ENCODE measurements around the gene HIVEP3. TPM values are rescaled to one million over a fixed set of nuclear protein-coding genes. Genes with fewer than 3 reads are reported as not detected.

The HIVEP3 gene
- total RNA-seq, 1 donor from 2014 or later = 3.6 TPM

DNA sequence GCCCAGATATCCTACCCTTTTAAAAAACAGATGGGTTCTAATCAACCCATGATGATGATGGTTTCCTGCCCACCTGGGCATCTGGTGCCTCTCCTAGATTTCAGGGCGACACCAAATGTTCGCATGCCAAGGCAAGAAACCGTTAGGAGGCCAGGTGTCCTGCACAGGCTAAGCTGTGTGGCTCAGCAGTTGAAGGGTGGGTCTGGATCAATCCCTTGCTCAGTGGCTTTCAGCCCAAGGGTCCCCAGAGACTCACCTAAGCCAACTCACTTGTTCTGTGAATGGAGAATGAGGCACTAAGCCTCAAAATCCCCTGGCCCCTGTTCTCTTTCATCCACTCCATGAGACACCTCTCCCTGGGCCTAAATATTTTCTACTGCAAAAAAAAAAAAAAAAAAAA is 265.1 kb downstream of the HIVEP3 start:
- H3K27me3 Mint-ChIP-seq (ENCODE audit: low read depth) = no peaks in the 10 kb centered on the region
- no peaks in the 10 kb centered on the region for H3K9me3 Mint-ChIP-seq (ENCODE audit: low read depth)
- no peak overlapping the region for H3K4me3 Mint-ChIP-seq (ENCODE audit: unreplicated experiment)
- peaks cover 18% of the 10 kb centered on the region for H3K4me1 Mint-ChIP-seq (ENCODE audit: low read depth)
- DNase-seq (ENCODE audit: low spot score) = no peak
- H3K36me3 Mint-ChIP-seq (ENCODE audit: low read depth) = no peaks in the 10 kb centered on the region
- no peak overlapping the region for H3K27ac Mint-ChIP-seq (ENCODE audit: unreplicated experiment)
- TF ChIP-seq, protein P1, sequence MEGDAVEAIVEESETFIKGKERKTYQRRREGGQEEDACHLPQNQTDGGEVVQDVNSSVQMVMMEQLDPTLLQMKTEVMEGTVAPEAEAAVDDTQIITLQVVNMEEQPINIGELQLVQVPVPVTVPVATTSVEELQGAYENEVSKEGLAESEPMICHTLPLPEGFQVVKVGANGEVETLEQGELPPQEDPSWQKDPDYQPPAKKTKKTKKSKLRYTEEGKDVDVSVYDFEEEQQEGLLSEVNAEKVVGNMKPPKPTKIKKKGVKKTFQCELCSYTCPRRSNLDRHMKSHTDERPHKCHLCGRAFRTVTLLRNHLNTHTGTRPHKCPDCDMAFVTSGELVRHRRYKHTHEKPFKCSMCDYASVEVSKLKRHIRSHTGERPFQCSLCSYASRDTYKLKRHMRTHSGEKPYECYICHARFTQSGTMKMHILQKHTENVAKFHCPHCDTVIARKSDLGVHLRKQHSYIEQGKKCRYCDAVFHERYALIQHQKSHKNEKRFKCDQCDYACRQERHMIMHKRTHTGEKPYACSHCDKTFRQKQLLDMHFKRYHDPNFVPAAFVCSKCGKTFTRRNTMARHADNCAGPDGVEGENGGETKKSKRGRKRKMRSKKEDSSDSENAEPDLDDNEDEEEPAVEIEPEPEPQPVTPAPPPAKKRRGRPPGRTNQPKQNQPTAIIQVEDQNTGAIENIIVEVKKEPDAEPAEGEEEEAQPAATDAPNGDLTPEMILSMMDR (IDR thresholded peaks at IDR 0.05) = no peak

DNA sequence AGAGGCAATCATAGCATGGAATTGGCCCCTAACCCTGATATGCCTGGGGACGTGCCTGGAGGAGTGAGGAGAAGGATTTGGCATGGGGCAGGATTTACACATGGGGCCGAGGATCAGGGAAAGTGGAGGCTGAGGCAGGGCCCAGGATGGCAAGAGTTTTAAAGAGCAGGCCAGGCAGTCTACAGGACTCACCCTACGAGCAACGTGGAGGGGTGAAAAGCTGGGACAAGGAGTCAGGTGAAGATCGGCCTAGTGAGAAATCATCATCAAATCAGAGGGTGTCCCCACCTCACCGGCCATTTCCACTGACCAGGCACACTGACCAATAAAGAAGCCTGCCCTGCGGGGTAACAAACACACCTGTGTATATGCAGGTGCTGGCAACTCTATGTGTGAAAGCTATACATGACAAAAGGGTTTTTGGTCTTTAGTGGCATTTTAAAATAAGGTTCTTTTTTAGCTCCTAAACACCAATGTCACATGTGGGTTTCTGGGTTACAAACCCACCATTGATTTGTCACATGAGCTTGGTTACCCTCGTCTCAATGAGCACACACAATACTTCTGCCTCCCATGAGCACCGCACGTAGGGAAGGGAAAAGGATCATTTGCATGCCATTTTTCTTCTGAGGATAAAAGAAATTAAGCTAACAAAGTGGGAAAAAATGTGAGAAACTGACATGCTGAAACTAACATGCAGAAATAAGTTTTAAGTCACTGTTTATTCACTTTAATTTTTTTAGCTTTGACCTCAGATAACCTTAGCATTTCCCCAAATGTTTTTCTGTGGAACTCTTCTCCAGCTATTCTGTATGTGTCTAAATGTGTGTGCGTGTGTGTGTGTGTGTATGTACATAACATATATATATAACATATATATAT is 266.1 kb downstream of the HIVEP3 start:
- H3K36me3 Mint-ChIP-seq (ENCODE audit: low read depth) = no peaks in the 10 kb centered on the region
- H3K4me1 Mint-ChIP-seq (ENCODE audit: low read depth) = peaks cover 18% of the 10 kb centered on the region
- no peak overlapping the region for H3K4me3 Mint-ChIP-seq (ENCODE audit: unreplicated experiment)
- DNase-seq (ENCODE audit: low spot score) = no peak
- TF ChIP-seq, protein P1 (IDR thresholded peaks at IDR 0.05) = no peak
- H3K9me3 Mint-ChIP-seq (ENCODE audit: low read depth) = no peaks in the 10 kb centered on the region
- H3K27ac Mint-ChIP-seq (ENCODE audit: unreplicated experiment) = no peak overlapping the region
- no peaks in the 10 kb centered on the region for H3K27me3 Mint-ChIP-seq (ENCODE audit: low read depth)

DNA sequence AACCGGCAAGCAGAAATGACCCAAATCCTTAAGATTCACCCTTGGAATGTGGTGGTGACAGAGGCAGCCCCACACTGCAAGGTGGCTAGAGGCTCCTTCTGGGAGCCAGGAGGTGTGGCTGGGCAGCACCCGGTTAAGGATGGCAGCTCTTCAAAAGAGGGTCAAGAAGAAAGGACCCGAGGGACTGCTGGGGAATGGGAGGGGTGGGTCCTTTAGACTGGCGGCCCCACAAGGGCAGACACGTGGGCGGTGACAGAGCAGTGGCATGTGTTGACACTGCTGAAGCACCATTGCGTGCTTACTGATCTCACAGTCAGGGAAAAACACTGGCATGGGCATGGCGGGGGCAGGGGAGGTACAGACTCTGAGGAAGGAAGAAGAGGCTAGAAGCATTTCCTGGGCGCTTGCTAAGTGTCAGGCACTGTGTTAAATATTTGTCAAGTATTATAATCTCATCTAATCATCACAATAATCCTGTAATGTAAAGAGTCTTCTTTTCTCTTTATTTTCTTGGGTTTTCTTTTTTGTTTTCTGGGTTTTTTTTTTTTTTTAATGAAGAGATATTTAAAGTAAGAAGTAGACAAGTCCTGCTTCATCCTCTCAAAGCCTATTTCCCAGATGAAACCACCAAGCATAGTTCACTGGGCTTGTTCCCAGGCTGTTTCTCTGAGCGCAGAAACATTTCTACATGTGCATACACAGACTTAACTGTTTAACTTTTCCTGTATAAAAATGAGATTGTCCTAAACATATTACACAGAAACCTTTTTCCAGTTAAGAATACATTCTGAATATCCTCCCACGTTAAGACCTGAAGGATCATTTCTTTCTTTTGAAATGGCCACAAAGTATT is 268.5 kb downstream of the HIVEP3 start:
- TF ChIP-seq, protein P1 (IDR thresholded peaks at IDR 0.05) = no peak
- peak overlapping the region; percentile 45 for H3K4me3 Mint-ChIP-seq (ENCODE audit: unreplicated experiment)
- DNase-seq (ENCODE audit: low spot score) = no peak
- peak overlapping the region; percentile 95 for H3K27ac Mint-ChIP-seq (ENCODE audit: unreplicated experiment)
- H3K27me3 Mint-ChIP-seq (ENCODE audit: low read depth) = no peaks in the 10 kb centered on the region
- peaks cover 23% of the 10 kb centered on the region for H3K4me1 Mint-ChIP-seq (ENCODE audit: low read depth)
- no peaks in the 10 kb centered on the region for H3K9me3 Mint-ChIP-seq (ENCODE audit: low read depth)
- H3K36me3 Mint-ChIP-seq (ENCODE audit: low read depth) = peaks cover 1% of the 10 kb centered on the region

DNA sequence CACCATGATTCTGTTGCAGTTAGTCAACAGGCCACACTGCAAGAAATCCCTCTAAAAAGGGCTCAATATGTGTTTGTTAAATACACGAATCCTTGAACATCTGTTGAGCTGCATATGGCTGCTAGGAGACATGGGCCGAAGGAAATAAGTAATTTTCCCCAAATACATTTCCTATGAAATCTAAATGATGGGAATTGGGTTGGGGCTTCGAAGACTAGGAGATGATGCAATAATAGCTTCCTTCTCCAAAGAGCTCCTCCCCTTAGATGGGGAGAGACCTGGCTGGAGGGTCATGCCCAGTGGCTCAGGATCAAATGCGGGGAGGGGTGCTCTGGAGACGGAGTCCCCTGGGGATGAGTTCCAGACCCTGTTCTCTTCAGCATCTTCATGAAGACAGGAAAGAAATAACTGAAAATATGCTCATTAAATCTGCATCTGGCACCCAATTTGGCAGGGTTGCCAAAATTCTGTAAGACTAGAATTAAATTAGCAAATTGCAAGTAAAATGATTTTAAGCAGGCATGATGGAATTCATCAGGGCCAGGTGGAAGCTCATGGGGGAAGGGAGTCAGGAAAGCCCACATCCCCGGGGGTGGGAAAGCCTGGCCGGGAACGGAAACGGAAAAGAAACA is 269.2 kb downstream of the HIVEP3 start:
- H3K4me3 Mint-ChIP-seq (ENCODE audit: unreplicated experiment) = peak overlapping the region; percentile 45
- H3K36me3 Mint-ChIP-seq (ENCODE audit: low read depth) = peaks cover 1% of the 10 kb centered on the region
- peak overlapping the region; percentile 95 for H3K27ac Mint-ChIP-seq (ENCODE audit: unreplicated experiment)
- DNase-seq (ENCODE audit: low spot score) = no peak
- TF ChIP-seq, protein P1 (IDR thresholded peaks at IDR 0.05) = no peak
- no peaks in the 10 kb centered on the region for H3K27me3 Mint-ChIP-seq (ENCODE audit: low read depth)
- no peaks in the 10 kb centered on the region for H3K9me3 Mint-ChIP-seq (ENCODE audit: low read depth)
- H3K4me1 Mint-ChIP-seq (ENCODE audit: low read depth) = peaks cover 23% of the 10 kb centered on the region

DNA sequence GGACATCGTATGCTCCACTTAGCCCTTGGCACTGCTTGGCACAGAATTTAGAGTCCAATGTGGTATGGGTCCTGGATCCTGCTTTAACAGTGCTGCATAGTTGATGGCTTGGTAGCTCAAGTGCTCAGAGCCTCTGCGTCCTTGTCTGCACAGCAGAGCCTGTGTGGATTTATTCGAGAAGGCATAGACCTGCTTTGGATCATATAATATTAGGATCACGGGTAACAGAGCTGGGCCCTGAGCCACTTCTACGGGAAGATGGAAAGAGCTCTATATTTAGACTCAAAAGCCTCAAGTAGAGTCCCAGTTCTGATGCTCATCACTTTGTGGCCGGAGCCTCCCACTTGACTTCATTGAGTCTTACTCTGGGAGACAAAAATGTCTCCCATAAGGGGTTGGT is 269.9 kb downstream of the HIVEP3 start:
- Mint-ChIP-seq H3K27ac (ENCODE audit: unreplicated experiment) (no peak overlapping the region), H3K36me3 (ENCODE audit: low read depth) (peaks cover 1% of the 10 kb centered on the region), H3K4me1 (ENCODE audit: low read depth) (peaks cover 23% of the 10 kb centered on the region), H3K4me3 (ENCODE audit: unreplicated experiment) (no peak overlapping the region), H3K27me3 (ENCODE audit: low read depth) (no peaks in the 10 kb centered on the region), H3K9me3 (ENCODE audit: low read depth) (no peaks in the 10 kb centered on the region)
- TF ChIP-seq, protein P1 (IDR thresholded peaks at IDR 0.05) = no peak
- no peak for DNase-seq (ENCODE audit: low spot score)

Data from chondrocyte (in vitro differentiated cells).